H4 (cell line): Measurements from ENCODE around the gene MED13L. TPM values are rescaled to one million over a fixed set of nuclear protein-coding genes. Genes with fewer than 3 reads are reported as not detected.
"Not testable (repeated sequence)": the region's sequence is repeated elsewhere in the genome, so short reads cannot be mapped to it uniquely, and the experiment has no call there.

Experiments used
- DNase-seq: peaks from one replicate; pipeline ENCODE4 v3.0.0-alpha.2; 2015; ENCODE audit warnings: low spot score
- total RNA-seq: library from RNA; depleted of rRNA; stranded (reverse); fragments of >200 nt; shearing (Covaris generic); gene quantifications from 2 replicates; pipeline ENCODE4 v1.2.3, GENCODE V29; 2014

MED13L gene
- total RNA-seq, 1 experiment from 2014 or later: 19.7 TPM

DNA sequence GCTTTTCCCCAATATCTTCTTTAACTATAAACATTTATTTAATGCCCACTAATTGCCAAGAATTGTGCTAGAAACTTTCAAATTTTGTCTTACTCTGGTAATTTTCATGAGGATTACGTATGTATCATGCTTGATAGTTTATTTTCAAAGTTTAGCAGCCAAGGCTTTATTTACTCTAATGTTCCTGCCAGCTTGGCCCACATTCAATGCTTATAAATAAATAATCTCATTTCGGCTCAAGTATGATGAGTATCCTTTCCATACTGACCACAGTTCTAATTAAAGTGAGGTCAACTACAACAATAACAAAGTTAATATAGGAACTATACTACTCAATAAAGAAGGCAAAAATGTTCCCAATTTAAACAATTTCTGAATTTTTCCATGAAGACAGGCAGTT lies 259.2 kb downstream of the MED13L start:
- no peak for DNase-seq

DNA sequence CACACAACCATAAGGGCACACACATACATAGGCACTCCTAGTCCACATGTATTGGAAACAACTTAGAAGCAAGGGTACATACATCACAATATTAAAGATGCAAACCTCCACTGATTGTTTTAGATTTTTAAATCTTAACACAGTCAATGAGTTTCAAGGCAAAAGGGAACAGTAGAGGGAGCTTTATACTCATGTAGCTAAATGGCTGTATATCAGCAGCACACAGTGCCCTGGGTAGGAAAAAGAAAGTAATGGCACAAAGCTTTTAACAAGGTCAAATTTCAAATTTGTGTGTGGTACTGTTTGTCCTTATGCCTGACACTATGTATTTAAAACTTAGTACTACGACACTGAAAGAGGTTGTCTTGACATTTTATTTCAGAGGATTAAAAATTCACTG lies 262.0 kb downstream of the MED13L start:
- DNase-seq: peak; percentile 39

DNA sequence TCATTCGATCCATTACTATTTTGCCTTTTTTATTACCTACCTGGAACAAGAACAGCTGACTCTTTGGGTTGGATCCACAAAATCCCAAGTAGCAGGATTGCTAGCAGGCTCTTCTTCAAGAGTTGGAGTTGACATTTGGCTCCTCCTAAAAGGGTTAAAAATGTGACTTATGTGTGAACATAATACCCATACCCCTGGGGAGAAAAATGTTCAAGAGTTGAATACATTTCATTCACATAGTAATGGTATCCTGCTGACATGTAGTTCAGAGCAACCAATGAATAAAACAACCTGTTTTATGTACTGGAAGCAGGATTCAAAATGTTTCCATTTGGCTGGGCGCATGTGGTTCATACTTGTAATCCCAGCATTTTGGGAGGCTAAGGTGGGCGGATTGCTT lies 264.7 kb downstream of the MED13L start:
- no peak for DNase-seq

DNA sequence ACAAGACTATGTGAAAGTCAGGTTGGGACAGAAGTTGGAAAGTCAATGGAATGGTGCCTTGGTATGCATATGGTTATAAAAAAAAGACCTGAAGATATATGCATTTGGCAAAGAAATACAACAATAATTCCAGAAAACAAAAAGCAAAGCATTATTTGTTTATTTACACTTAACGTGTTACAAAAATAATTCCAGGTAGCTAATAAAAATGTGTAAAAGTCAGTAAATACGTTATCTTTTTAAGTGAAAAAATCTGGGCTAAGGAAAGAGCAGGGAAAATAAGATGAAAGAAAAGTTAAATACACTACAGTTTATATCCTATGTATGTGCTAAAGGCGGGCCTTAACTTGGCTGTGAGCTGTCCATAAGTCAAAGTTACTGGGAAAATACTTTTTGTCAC lies 266.3 kb downstream of the MED13L start:
- no peak for DNase-seq

DNA sequence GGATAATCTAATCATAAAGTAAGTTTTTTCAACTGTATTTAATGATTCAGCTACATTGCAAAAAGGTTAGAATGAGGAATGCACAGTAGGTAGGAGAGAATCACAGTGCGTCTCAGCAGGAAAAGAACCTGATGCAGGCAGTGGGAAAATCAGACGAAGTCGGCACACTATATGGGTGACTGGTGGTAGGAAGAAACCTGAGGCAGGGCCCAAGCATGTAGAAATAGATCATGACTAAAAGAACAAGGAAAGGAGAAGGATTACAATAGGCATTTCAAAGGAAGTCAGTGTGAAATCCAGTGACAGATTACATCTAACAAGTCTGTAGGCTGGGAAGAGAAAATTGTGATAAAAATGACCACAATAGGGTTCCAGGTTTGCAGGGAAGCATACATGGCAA lies 267.0 kb downstream of the MED13L start:
- DNase-seq: no peak

DNA sequence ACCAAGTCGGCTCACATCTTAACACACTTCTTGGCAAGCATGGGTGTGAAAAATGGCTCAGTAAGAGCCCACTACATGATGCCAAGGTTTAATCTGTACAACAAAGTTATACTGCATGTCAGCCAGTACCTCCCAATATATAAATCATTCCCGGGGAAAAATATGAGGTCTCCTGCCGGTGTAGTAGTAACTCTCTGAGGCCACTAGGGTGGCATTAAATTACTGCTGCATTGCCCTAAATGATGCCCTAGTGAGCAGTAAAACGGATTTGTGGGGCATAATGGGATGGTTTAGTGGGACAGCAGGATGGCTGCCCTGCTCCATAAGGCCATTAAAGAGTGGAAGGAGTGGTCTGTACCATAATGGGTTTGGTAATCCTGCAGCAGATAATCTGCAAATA lies 267.7 kb downstream of the MED13L start:
- DNase-seq: no peak

DNA sequence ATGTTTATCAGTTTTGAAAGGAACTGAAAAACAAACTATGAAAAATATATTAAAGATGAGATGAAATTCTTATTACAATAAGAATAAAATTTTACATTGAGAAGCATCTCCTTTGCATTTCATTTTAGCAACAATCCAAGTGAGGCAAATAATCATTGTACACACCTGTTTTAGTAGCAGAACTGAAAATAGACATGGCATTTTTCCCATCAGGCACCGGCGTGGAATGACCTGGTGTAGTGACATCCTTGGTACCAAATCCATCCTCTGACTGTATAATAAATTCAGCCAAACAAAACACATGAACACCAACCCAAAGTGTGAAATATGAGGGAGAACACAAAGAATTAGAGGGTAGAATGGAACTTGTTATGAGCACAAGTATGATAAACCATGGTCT lies 271.4 kb downstream of the MED13L start:
- DNase-seq: no peak

DNA sequence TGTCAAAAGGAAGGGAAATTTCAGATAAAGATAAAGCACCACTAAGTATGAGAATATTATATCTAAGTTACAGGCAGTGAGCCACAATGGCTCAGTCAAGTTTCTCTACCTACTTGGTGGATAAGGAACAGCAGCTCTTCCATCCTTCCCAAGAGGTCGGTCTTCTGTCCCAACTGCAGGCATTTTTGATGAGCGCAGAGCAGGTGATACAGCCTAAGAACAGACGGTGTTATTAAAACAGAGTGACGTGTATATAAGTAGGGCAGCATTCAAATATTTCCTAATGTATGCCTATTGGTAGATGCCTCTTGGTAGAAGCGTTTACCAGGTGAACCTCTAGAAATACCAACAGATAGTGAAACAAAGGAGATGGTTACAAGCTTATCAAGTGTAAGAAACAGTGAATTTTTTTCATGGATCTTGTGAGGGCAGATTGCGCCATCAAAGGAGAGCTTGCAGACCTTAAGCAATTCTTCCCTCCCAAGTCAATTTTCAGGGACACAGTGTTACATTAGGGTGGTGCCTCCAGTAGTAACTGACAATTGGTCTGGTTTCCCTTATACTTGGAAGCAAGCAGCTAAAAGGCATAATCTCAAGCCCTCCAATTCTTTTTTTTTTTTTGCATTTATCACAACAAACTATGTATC lies 274.5 kb downstream of the MED13L start:
- no peak for DNase-seq

DNA sequence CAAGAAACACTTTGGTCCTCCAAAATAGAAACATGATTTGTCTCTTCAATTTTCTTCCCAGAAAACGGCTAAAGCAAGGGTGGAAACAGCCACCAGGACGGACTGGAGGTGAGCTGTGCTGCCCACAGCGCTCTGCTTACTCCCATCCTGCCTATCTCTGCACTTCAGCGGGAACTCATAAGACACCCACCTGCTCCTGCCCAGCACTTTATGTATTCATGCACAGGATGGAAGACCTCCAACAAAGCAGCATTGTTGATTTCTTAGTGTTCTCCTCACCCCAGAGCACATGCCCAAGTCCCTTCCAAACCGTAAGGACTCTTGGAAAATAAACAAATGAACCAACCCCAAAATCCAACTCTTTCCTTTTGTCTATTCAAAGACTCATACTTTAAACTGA lies 277.2 kb downstream of the MED13L start:
- no peak for DNase-seq

DNA sequence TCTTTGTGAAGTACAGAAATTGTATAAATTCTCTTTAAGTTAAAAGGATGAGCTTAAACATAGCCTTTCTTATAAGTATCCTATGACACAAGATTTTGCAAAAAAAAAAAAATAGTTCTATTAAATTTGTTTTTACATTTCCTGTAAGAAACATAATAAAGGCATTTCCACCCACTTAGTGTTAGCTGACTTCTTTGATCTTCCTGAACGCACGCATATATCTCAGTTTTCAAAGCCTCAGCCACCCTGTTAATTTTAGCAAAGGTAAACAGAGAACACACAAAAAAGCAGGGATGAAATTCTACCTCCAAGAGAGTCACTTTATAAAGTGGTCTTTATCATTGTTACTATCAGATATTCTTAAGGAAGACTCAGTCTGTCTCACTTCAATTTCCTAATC lies 277.9 kb downstream of the MED13L start:
- no peak for DNase-seq

DNA sequence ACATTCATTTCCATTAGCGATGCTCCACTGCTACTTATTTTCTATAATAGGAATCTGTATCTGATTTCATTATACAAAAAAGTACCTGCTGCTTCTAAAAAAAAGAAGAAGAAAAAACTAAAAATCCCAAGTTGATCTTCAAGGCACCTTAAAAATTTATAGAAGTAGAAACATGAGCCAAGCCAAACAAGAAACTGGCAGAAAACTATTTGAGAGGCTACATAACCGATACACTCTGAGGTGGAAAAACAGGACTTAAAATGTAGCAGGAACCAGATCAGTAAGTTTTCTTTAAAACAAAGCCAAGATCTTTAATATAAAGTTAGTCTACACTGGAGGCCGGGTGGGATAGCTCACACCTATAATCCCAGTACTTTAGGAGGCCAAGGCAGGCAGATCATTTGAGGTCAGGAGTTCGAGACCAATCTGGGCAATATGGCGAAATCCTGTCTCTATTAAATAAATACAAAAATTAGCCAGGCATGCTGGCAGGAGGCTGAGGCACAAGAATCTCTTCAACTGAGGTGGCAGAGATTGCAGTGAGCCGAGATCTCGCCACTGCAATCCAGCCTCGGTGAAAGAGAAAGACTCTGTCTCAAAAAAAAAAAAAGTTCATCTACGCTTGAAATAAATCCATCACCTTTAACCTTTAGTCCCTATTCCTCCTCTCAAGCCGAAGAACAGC lies 278.6 kb downstream of the MED13L start:
- no peak for DNase-seq

DNA sequence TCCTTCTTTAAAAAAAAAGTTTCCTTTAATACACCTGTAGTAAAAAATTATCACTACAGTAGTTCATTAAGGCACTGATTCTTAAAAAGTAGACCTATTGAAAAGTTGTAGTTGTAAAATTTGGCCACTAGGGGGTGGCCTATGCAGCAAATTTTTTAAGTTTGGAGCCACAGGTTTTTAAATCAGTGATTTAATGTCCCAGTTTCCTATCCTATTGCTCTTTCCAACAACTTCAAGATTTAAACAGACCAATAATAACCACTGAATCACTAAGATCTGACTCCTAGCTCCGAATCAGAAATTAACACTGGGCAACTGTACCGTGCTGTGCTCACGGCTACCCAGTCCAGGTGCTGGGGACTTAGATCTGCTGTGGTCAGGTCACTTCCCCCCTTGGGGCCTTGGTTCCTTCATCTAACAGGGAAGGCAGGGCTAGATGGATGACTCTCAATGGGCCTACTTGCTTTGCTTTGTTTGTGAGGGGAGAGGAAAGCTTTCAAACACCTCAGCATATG lies 279.3 kb downstream of the MED13L start:
- DNase-seq: peak; percentile 17

DNA sequence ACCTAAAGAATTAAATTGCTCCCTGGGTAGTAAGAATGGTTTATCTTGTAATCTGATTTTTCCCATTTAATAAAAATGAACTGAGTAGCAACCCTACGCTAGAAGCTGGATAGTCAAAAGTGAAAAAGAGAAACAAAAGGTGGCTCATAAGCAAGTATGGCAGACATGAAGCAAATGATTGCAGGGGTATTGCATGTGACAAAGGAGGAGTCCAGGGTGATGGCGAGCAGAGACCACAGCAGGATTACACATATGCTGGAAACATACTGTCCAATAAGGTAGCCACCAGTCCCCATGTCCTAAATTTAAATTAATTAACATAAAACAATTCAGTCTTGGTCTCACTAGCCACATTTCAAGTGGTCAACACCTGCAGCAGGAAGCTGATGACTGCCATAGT lies 283.8 kb downstream of the MED13L start:
- DNase-seq: no peak

DNA sequence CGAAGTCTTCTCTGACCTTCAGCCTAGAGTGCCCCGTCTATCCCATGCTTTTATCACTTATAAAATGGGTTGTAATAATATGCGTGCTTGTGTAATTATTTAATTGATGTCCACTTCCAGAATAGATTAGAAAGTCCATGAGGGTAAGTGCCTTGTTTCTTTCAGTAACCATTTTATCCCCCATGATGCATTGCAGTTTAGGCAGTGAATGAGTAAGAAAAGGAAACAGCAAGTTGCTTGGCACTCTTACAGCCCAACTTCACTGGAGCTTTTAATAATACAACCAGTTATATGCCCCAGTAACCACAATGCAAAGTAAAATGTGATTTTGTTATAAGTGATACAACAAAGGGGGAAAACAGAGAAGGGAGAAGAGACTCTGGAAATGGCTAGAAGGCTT lies 287.3 kb downstream of the MED13L start:
- no peak for DNase-seq

DNA sequence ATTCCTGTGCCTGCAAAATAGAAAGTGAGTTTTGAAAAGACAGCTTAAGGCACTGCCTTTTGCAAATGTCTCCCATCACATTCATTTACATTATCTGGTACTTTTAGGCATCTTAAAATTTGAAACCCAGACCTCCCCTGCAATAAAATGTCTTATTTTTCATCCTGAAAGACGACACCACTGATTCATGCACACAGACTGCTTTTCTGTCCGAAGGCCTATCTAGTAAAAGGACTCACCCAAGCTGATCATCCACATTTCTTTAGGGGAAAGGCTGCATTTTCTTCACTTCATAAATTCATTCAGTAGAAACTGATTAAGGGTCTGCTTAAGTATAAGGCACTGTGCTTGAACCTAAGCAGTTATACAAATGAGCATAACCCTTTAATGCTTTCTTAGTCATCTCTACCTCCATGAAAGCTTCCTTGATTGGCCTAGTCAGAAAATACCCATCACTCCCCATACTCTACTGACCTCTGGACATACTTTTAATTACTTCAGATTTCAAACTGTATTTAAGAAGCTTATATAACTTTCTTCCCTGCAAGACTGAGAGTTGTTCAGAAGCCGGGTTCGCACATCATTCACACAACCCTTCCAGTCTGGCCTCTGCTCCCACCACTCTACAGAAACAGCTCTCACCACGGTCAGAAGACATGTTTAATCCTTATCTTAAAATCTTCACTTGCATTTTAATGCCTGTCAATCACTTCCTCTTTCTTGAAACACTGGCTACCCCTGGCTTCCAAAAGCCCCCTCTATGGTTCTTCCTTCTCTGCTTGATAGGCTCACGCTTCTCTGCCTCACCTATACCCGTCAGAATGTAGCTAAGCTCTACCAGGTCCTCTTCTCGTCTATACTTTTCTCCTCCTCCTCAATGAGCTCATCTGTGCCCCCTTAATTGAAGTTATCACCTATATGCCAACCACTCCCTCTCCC lies 288.6 kb downstream of the MED13L start:
- no peak for DNase-seq

DNA sequence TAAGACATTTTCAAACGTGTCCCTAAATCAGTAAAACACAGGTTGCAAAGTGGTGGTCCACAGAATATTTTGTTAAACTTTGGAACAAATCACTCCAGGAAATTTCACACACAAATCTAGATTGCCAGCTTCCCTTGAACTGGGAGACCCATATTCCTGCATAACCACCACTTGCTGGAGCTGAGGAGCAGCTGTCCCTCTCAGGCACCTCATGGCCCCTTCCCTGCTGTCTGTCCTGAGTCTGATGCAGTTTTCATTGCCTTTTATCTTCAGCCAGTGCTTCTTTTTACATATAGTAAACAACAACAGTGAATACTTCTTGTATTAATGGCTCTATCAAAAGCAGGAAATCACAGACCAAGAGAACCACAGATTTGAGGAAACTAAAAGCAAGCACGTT lies 289.3 kb downstream of the MED13L start:
- no peak for DNase-seq

DNA sequence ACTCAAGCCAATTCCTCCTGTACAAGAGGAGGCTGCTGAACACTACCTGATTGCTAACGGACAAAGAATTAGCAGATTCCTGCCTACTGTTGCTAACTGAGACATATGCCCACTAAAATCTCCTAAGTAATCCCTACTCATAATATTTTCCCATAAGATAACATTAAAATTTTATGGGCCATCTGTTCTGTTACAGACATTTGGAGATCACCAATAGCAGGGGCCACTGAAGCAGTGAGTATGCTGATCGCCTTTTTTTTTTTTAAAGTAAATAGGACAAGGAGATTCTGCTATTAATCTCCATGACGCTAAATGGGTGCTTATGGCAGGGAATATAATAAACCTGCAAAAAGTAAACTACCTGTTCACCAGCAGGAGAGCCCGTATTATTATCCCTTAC lies 292.9 kb downstream of the MED13L start:
- no peak for DNase-seq

DNA sequence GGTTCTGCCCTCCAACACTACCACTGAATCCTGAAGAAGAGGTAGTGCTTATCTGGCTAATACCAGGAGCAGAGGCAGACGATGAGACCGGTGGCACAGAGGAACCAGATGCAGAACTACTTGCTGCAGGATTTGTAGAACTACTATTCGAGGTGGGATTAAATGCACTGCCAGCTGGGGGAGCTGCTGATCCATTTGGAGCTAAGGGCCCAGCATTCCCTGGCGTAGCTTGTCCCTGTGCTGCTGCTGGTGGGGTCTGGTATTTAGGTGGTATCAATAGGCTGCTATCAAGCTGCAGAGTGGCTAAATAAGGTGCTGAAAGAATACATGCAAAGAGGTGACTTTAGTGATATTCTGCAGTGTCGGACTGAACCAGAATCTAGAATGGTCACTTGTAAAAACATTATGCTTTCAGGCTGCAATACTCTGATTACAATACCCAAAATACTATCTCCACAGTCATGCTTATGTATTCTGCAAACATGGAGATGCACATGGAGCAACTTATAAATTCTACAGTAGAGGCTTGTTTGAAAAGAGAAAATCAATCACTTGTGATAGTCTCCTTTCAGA lies 294.2 kb downstream of the MED13L start:
- DNase-seq: no peak

DNA sequence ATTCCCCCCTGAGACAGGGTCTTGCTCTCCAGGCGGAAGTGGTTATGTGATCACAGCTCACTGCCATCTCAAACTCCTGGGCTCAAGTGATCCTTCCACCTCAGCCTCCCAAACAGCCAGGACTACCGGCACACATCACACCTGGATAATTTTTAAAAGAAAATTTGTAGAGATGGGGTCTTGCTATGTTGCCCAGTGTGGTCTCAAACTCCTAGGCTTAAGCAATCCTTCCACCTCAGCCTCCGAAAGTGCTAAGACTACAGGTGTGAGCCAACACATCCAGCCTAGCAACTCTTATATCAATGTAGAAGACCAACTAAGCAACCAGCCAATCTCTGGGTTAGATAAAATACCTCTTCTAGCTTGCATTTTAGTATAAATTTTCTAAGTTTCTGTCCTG lies 297.2 kb downstream of the MED13L start:
- no peak for DNase-seq

DNA sequence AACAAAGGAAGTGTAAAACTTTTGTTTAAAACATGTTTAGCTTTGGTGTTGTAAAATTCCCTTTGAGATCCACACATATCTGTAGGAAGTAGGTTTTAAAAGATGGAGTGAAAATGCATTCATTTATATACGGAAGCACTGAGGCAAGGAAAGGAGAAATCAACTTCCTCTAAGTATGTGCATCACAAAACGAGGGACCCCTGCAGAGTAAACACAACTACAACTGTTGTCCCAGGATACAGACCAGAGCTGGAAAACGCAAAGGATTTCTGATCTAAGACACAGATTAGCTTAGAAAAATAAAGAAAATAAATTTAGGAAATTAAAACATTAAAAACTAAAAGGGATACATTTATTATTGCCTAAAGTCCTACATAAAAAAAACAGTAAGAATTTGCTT lies 297.6 kb downstream of the MED13L start:
- no peak for DNase-seq

DNA sequence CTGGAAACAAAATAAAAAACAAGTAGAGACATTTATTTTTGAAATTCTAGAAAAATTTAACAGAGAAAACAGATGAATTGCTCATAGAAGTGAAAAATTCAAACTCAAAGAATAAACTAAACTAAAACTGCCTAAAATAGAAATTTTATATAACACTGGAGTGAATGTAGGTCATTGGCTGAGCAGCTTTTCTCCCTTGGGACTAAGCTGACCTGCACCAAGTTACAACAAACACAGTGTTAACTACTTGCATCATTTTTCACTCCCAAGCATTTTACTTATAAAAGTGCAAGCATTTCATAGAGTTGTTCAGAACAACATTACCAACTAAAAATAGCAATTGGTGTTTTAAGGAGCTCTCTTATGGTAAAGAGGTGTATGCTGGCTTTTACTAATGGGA lies 298.1 kb downstream of the MED13L start:
- no peak for DNase-seq

DNA sequence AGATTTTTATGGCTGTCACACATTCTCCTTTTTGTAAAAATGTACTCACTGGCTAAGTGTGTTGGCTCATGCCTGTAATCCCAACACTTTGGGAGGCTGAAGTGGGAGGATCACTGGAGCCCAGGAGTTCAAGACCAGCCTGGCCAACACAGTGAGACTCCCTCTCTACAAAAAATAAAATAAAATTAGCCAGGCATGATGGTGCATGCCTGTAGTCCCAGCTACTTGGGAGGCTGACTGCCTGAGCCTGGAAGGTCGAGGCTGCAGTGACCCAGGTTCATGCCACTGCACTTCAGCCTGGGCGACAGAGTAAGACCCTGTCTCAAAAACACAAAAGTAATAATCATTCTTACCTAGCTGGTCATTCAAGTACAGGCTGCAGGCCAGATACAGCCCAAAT lies 300.7 kb downstream of the MED13L start:
- not testable (repeated sequence) for DNase-seq
